ENCODE results near the gene TPK1.
"Not testable (repeated sequence)": the region's sequence is repeated elsewhere in the genome, so short reads cannot be mapped to it uniquely, and the experiment has no call there.

The TPK1 gene

GRCh38 chr7:144439717-144440205, 396.1 kb downstream of the TPK1 start:
- H3K36me3 ChIP-seq (ENCODE audit: control insufficient read depth, insufficient read depth, low read length), result no peaks in the 10 kb centered on the region
- no peak overlapping the region for H3K4me3 ChIP-seq (replicated peaks; ENCODE audit: low read depth, low read length)
- H3K27me3 ChIP-seq (replicated peaks; ENCODE audit: control insufficient read depth, insufficient read depth, low read length), result 0 out of 2 replicates have a peak, but pooled peaks cover 2% of the 10 kb centered on the region
- no peak for DNase-seq (ENCODE audit: extremely low read depth, insufficient read length)
- TF ChIP-seq CTCF (IDR thresholded peaks at IDR 0.05; ENCODE audit: insufficient read depth, low read length, poor library complexity, severe bottlenecking), result no peak

GRCh38 chr7:144438759-144439158, 397.1 kb downstream of the TPK1 start:
- no peak for TF ChIP-seq CTCF (IDR thresholded peaks at IDR 0.05; ENCODE audit: insufficient read depth, low read length, poor library complexity, severe bottlenecking)
- Histone ChIP-seq H3K27me3 (replicated peaks; ENCODE audit: control insufficient read depth, insufficient read depth, low read length) (0 out of 2 replicates have a peak, but pooled peaks cover 2% of the 10 kb centered on the region), H3K36me3 (ENCODE audit: control insufficient read depth, insufficient read depth, low read length) (no peaks in the 10 kb centered on the region), H3K4me3 (replicated peaks; ENCODE audit: low read depth, low read length) (no peak overlapping the region)
- DNase-seq (ENCODE audit: extremely low read depth, insufficient read length), result no peak

- Histone ChIP-seq H3K27me3 (replicated peaks; ENCODE audit: control insufficient read depth, insufficient read depth, low read length) (0 out of 2 replicates have a peak, but pooled peaks cover 2% of the 10 kb centered on the region), H3K4me3 (replicated peaks; ENCODE audit: low read depth, low read length) (no peak overlapping the region), H3K36me3 (ENCODE audit: control insufficient read depth, insufficient read depth, low read length) (no peaks in the 10 kb centered on the region)
- TF ChIP-seq CTCF (IDR thresholded peaks at IDR 0.05; ENCODE audit: insufficient read depth, low read length, poor library complexity, severe bottlenecking), result peak; percentile 48
- DNase-seq (ENCODE audit: extremely low read depth, insufficient read length), result peak; percentile 26
Observed at GRCh38 chr7:144437370-144438191, 398.3 kb downstream of the TPK1 start.

GRCh38 chr7:144436500-144436899, 399.4 kb downstream of the TPK1 start:
- Histone ChIP-seq H3K36me3 (ENCODE audit: control insufficient read depth, insufficient read depth, low read length) (no peaks in the 10 kb centered on the region), H3K4me3 (replicated peaks; ENCODE audit: low read depth, low read length) (no peak overlapping the region), H3K27me3 (replicated peaks; ENCODE audit: control insufficient read depth, insufficient read depth, low read length) (0 out of 2 replicates have a peak, but pooled peaks cover 2% of the 10 kb centered on the region)
- DNase-seq (ENCODE audit: extremely low read depth, insufficient read length), result no peak
- no peak for TF ChIP-seq CTCF (IDR thresholded peaks at IDR 0.05; ENCODE audit: insufficient read depth, low read length, poor library complexity, severe bottlenecking)

- no peak for DNase-seq (ENCODE audit: extremely low read depth, insufficient read length)
- no peaks in the 10 kb centered on the region for H3K27me3 ChIP-seq (replicated peaks; ENCODE audit: control insufficient read depth, insufficient read depth, low read length)
- H3K4me3 ChIP-seq (replicated peaks; ENCODE audit: low read depth, low read length), result no peak overlapping the region
- TF ChIP-seq CTCF (IDR thresholded peaks at IDR 0.05; ENCODE audit: insufficient read depth, low read length, poor library complexity, severe bottlenecking), result no peak
- H3K36me3 ChIP-seq (ENCODE audit: control insufficient read depth, insufficient read depth, low read length), result no peaks in the 10 kb centered on the region
Observed at GRCh38 chr7:144428431-144428830, 407.4 kb downstream of the TPK1 start.

GRCh38 chr7:144427539-144427938, 408.3 kb downstream of the TPK1 start:
- H3K36me3 ChIP-seq (ENCODE audit: control insufficient read depth, insufficient read depth, low read length); H3K27me3 ChIP-seq (replicated peaks; ENCODE audit: control insufficient read depth, insufficient read depth, low read length); DNase-seq (ENCODE audit: extremely low read depth, insufficient read length); H3K4me3 ChIP-seq (replicated peaks; ENCODE audit: low read depth, low read length): not testable (repeated sequence)

GRCh38 chr7:144418931-144419330, 416.9 kb downstream of the TPK1 start:
- not testable (repeated sequence) for H3K27me3 ChIP-seq (replicated peaks; ENCODE audit: control insufficient read depth, insufficient read depth, low read length); H3K36me3 ChIP-seq (ENCODE audit: control insufficient read depth, insufficient read depth, low read length); H3K4me3 ChIP-seq (replicated peaks; ENCODE audit: low read depth, low read length); DNase-seq (ENCODE audit: extremely low read depth, insufficient read length)
